Caco-2 (cell line): Measurements from ENCODE around the gene TTC39A. TPM values are rescaled to one million over a fixed set of nuclear protein-coding genes. Genes with fewer than 3 reads are reported as not detected.

Experiments used
- BruUV-seq: library from RNA; stranded (reverse); fragments of 400-500 nt; replicated peaks from 2 replicates; lab custom pipeline; 2021; lab: Mats Ljungman, UMichigan
- CTCF ChIA-PET: fragments of 300-600 bp; sonication (Branson Sonifier 250); formaldehyde crosslinking; loops from one replicate; lab custom pipeline; 2022; ENCODE audit warnings: antibody characterized with exemption; lab: Charles Lee
- POLR2A ChIA-PET: fragments of 300-600 bp; sonication (Branson Sonifier 250); formaldehyde crosslinking; loops from one replicate; lab custom pipeline; 2022; ENCODE audit warnings: antibody characterized with exemption; lab: Charles Lee
- DNase-seq, 2 experiments: peaks; one replicate each; pipeline versions ENCODE4 v3.0.0 to v3.0.0-alpha.2; 2020 to 2022
- H3K27me3 ChIP-seq: replicated peaks from 2 replicates; pipeline ENCODE4 v1.6.0; 2011; ENCODE audit warnings: low read length; ENCODE audit not compliant: control insufficient read depth, insufficient read depth
- H3K36me3 ChIP-seq: 2 replicates; pipeline ENCODE4 v1.5.1; 2011; ENCODE audit warnings: low read length; ENCODE audit not compliant: control insufficient read depth, insufficient read depth
- H3K4me1 ChIP-seq: fragments of 250-450 bp; sonication (Bioruptor Pico); 2 replicates; pipeline ENCODE4 v1.5.1; 2020; ENCODE audit warnings: mild to moderate bottlenecking
- H3K4me3 ChIP-seq: 2 replicates; pipeline ENCODE4 v1.5.1; 2011; ENCODE audit warnings: low read depth, mild to moderate bottlenecking, control low read depth, low read length
- H3K9me3 ChIP-seq: fragments of 250-450 bp; sonication (Bioruptor Pico); 2 replicates; pipeline ENCODE4 v1.5.1; 2020; ENCODE audit warnings: mild to moderate bottlenecking, moderate library complexity
- H3K27ac Mint-ChIP-seq: one replicate; pipeline ENCODE4 v1.8.0; 2022; ENCODE audit warnings: mixed read lengths; ENCODE audit not compliant: unreplicated experiment
- H3K27me3 Mint-ChIP-seq: one replicate; pipeline ENCODE4 v1.8.0; 2022; ENCODE audit warnings: mixed read lengths; ENCODE audit not compliant: insufficient read depth, unreplicated experiment
- H3K36me3 Mint-ChIP-seq: one replicate; pipeline ENCODE4 v1.8.0; 2022; ENCODE audit warnings: mild to moderate bottlenecking, mixed read lengths; ENCODE audit not compliant: insufficient read depth, unreplicated experiment
- H3K4me1 Mint-ChIP-seq: one replicate; pipeline ENCODE4 v1.8.0; 2022; ENCODE audit warnings: low read depth, mixed read lengths; ENCODE audit not compliant: unreplicated experiment
- H3K4me3 Mint-ChIP-seq: one replicate; pipeline ENCODE4 v1.8.0; 2022; ENCODE audit warnings: mild to moderate bottlenecking, moderate library complexity, mixed read lengths; ENCODE audit not compliant: unreplicated experiment
- H3K9me3 Mint-ChIP-seq: one replicate; pipeline ENCODE4 v1.8.0; 2022; ENCODE audit warnings: mixed read lengths; ENCODE audit not compliant: unreplicated experiment
- CTCF ChIP-seq, 2 experiments: fragments of 200-600 bp in 1 of 2; IDR thresholded peaks; 1 replicate in 1 of 2; 2 replicates in 1 of 2; pipeline versions ENCODE4 v1.5.1 to v1.8.0; 2011 to 2022; ENCODE audit warnings: antibody characterized with exemption in 1 of 2, control low read depth in 1 of 2, inconsistent platforms in 1 of 2, low read depth in 1 of 2, low read length in 1 of 2, mild to moderate bottlenecking in 1 of 2, moderate library complexity in 1 of 2; ENCODE audit not compliant: insufficient read depth in 1 of 2, severe bottlenecking in 1 of 2, unreplicated experiment in 1 of 2
- intact Hi-C: fragments of 100-400 bp; cut with micrococcal nuclease; formaldehyde crosslinking; loops from one replicate; pipeline ENCODE4 v1.10.0; 2022; ENCODE audit not compliant: unreplicated experiment
- total RNA-seq: library from RNA; stranded (reverse); gene quantifications from 2 replicates; pipeline ENCODE4 v1.2.3, GENCODE V29; 2022

Gene TTC39A
- total RNA-seq, 1 experiment from 2014 or later = 21.0 TPM

GRCh38 chr1:51287966-51288365 is 42.4 kb downstream of the TTC39A start:
- H3K9me3 Mint-ChIP-seq = no peaks in the 10 kb centered on the region
- peaks cover 7% of the 10 kb centered on the region; the same call in 1 of the 2 replicates for H3K4me1 ChIP-seq
- no peak for TF ChIP-seq CTCF (IDR thresholded peaks at IDR 0.05; ENCODE audit: insufficient read depth in 1 of 2, low read depth in 1 of 2, low read length in 1 of 2, severe bottlenecking in 1 of 2, unreplicated experiment in 1 of 2)
- BruUV-seq = no TSS peak
- no peak overlapping the region for H3K27ac Mint-ChIP-seq
- intact Hi-C loops = no loop called here
- no peaks in the 10 kb centered on the region for H3K4me1 Mint-ChIP-seq
- peaks cover 10% of the 10 kb centered on the region for H3K36me3 Mint-ChIP-seq
- H3K27me3 Mint-ChIP-seq = no peaks in the 10 kb centered on the region
- H3K4me3 ChIP-seq = no peak overlapping the region
- no peak overlapping the region for H3K4me3 Mint-ChIP-seq
- H3K27me3 ChIP-seq = no peaks in the 10 kb centered on the region
- H3K36me3 ChIP-seq = no peaks in the 10 kb centered on the region
- H3K9me3 ChIP-seq = no peaks in the 10 kb centered on the region
- DNase-seq = no peak
- ChIA-PET CTCF (no interaction called here), POLR2A (no interaction called here)

GRCh38 chr1:51285055-51285454 is 45.3 kb downstream of the TTC39A start:
- no peaks in the 10 kb centered on the region for H3K9me3 ChIP-seq
- TF ChIP-seq CTCF (IDR thresholded peaks at IDR 0.05; ENCODE audit: insufficient read depth in 1 of 2, low read depth in 1 of 2, low read length in 1 of 2, severe bottlenecking in 1 of 2, unreplicated experiment in 1 of 2) = no peak
- CTCF ChIA-PET = no interaction called here
- intact Hi-C loops = no loop called here
- BruUV-seq = no TSS peak
- DNase-seq = no peak
- H3K4me1 ChIP-seq = peaks cover 7% of the 10 kb centered on the region; the same call in 1 of the 2 replicates
- POLR2A ChIA-PET = no interaction called here
- peaks cover 7% of the 10 kb centered on the region for H3K4me1 Mint-ChIP-seq
- no peak overlapping the region for H3K4me3 ChIP-seq
- no peaks in the 10 kb centered on the region for H3K36me3 ChIP-seq
- H3K36me3 Mint-ChIP-seq = peaks cover 21% of the 10 kb centered on the region
- no peaks in the 10 kb centered on the region for H3K27me3 ChIP-seq
- H3K9me3 Mint-ChIP-seq = no peaks in the 10 kb centered on the region
- H3K4me3 Mint-ChIP-seq = no peak overlapping the region
- H3K27me3 Mint-ChIP-seq = no peaks in the 10 kb centered on the region
- no peak overlapping the region for H3K27ac Mint-ChIP-seq

GRCh38 chr1:51284487-51284954 is 45.8 kb downstream of the TTC39A start:
- Histone ChIP-seq H3K27me3 (no peaks in the 10 kb centered on the region), H3K9me3 (no peaks in the 10 kb centered on the region), H3K4me1 (peaks cover 7% of the 10 kb centered on the region; the same call in 1 of the 2 replicates), H3K4me3 (no peak overlapping the region), H3K36me3 (no peaks in the 10 kb centered on the region)
- Mint-ChIP-seq H3K36me3 (peaks cover 19% of the 10 kb centered on the region), H3K4me3 (no peak overlapping the region), H3K27ac (no peak overlapping the region), H3K9me3 (no peaks in the 10 kb centered on the region), H3K4me1 (peaks cover 7% of the 10 kb centered on the region), H3K27me3 (no peaks in the 10 kb centered on the region)
- POLR2A ChIA-PET = no interaction called here
- no peak for TF ChIP-seq CTCF (IDR thresholded peaks at IDR 0.05; ENCODE audit: insufficient read depth in 1 of 2, low read depth in 1 of 2, low read length in 1 of 2, severe bottlenecking in 1 of 2, unreplicated experiment in 1 of 2)
- intact Hi-C loops = no loop called here
- DNase-seq = no peak
- CTCF ChIA-PET = no interaction called here
- BruUV-seq = no TSS peak
